ENCODE data around the gene SNU13. TPM values are rescaled to one million over a fixed set of nuclear protein-coding genes. Genes with fewer than 3 reads are reported as not detected.

The SNU13 gene
- total RNA-seq, 1 experiment from 2014 or later, result 203 TPM

DNA sequence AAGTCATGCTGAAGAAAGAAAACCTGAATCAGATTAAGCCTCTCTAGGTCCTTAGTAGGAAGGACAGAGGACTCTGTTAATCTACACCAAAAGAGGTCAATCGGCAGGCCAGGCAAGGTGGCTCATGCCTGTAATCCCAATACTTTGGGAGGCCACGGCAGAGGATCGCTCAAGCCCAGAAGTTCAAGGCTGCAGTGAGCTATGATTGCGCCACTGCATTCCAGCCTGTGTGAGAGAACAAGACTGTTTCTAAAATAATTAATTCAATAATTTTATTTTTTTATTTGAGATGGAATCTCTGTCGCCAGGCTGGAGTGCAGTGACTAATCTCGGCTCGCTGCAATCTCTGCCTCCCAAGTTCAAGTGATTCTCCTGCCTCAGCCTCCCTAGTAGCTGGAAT, 63.1 kb downstream of the SNU13 start:
- Histone ChIP-seq H4K8ac (replicated peaks; ENCODE audit: insufficient read length, low read depth, low read length) (no peak overlapping the region), H2BK120ac (ENCODE audit: low read depth, low read length, poor library complexity, severe bottlenecking) (no peak overlapping the region), H3K14ac (ENCODE audit: insufficient read depth, low read length) (no peak overlapping the region), H3K4me2 (ENCODE audit: insufficient read depth, insufficient read length, low read length) (no peak overlapping the region), H3K23ac (ENCODE audit: insufficient read length, low read depth, low read length) (no peak overlapping the region), H2AFZ (ENCODE audit: low read length) (no peak overlapping the region), H3K56ac (ENCODE audit: insufficient read length, low read depth, low read length) (no peak overlapping the region), H3K4me1 (ENCODE audit: insufficient read depth, low read length) (no peaks in the 10 kb centered on the region), H3K27me3 (ENCODE audit: insufficient read depth, low read length) (no peaks in the 10 kb centered on the region), H3K23me2 (ENCODE audit: insufficient read length, low read depth, low read length, poor library complexity, severe bottlenecking) (peaks cover 4% of the 10 kb centered on the region), H3K79me2 (ENCODE audit: insufficient read depth, low read length) (peaks cover 6% of the 10 kb centered on the region; the same call in 1 of the 2 replicates), H3K9me3 (ENCODE audit: control insufficient read depth, low read depth, low read length) (no peaks in the 10 kb centered on the region), H3K9ac (ENCODE audit: extremely low read depth, insufficient read length, low read length) (no peak overlapping the region), H2BK20ac (ENCODE audit: low read depth, low read length, poor library complexity, severe bottlenecking) (no peak overlapping the region), H4K20me1 (ENCODE audit: control insufficient read depth, insufficient read depth, insufficient read length) (no peaks in the 10 kb centered on the region), H3K79me1 (ENCODE audit: insufficient read depth, low read depth, low read length, poor library complexity, severe bottlenecking) (no peaks in the 10 kb centered on the region), H4K91ac (ENCODE audit: insufficient read length, low read depth, low read length) (no peak overlapping the region), H4K5ac (ENCODE audit: insufficient read length, low read depth, low read length) (no peak overlapping the region), H2BK5ac (ENCODE audit: insufficient read length, low read length) (no peak overlapping the region), H3K4ac (ENCODE audit: low read depth, low read length) (no peak overlapping the region), H2BK12ac (ENCODE audit: insufficient read length, low read depth, low read length) (no peak overlapping the region), H3T11ph (ENCODE audit: low read length) (no peak overlapping the region), H2BK15ac (ENCODE audit: low read depth, low read length) (no peak overlapping the region), H3K18ac (ENCODE audit: insufficient read length, low read depth, low read length) (no peak overlapping the region), H3K27ac (ENCODE audit: insufficient read length, low read depth, low read length) (no peak overlapping the region), H2AK5ac (ENCODE audit: insufficient read length, low read length) (no peak overlapping the region)
- TF ChIP-seq, protein P1, sequence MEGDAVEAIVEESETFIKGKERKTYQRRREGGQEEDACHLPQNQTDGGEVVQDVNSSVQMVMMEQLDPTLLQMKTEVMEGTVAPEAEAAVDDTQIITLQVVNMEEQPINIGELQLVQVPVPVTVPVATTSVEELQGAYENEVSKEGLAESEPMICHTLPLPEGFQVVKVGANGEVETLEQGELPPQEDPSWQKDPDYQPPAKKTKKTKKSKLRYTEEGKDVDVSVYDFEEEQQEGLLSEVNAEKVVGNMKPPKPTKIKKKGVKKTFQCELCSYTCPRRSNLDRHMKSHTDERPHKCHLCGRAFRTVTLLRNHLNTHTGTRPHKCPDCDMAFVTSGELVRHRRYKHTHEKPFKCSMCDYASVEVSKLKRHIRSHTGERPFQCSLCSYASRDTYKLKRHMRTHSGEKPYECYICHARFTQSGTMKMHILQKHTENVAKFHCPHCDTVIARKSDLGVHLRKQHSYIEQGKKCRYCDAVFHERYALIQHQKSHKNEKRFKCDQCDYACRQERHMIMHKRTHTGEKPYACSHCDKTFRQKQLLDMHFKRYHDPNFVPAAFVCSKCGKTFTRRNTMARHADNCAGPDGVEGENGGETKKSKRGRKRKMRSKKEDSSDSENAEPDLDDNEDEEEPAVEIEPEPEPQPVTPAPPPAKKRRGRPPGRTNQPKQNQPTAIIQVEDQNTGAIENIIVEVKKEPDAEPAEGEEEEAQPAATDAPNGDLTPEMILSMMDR (conservative IDR thresholded peaks at IDR 0.05), result no peak
- Mint-ChIP-seq H3K36me3 (ENCODE audit: insufficient read depth in 1 of 3, low read depth in 3 of 3) (peaks cover 63 to 80% (median 77%) of the 10 kb centered on the region in 3 experiments), H3K27ac (no peak overlapping the region), H3K9me3 (peaks cover 4 to 6% of the 10 kb centered on the region in 2 experiments; a peak in 3 of 5 replicates), H3K27me3 (ENCODE audit: low read depth) (no peaks in the 10 kb centered on the region), H3K4me3 (no peak overlapping the region), H3K4me1 (peaks cover 7 to 9% of the 10 kb centered on the region in 2 experiments; a peak in 3 of 4 replicates)
- WGBS (ENCODE audit: extremely low coverage, insufficient read length, low lambda C conversion rate), result no CpG with 5 or more reads among the region's 7 CpGs
- no peak for DNase-seq

Other genes starting within 250 kb of the SNU13 start
- gene TOB2, start 242.1 kb downstream of the SNU13 start, total RNA-seq (2021), result 75.8 and 78.0 TPM in 2 replicates
- 114 and 128 TPM in 2 replicates for gene PHF5A, start 220.2 kb downstream of the SNU13 start, total RNA-seq (2021)
- 64.9 and 66.6 TPM in 2 replicates for gene ACO2, start 219.8 kb downstream of the SNU13 start, total RNA-seq (2021)
- gene POLR3H, start 144.4 kb downstream of the SNU13 start, total RNA-seq (2021), result 63.6 and 68.2 TPM in 2 replicates
- 1.0 and 1.2 TPM in 2 replicates for gene CSDC2, start 127.9 kb downstream of the SNU13 start, total RNA-seq (2021)
- gene PMM1, start 99.0 kb downstream of the SNU13 start, total RNA-seq (2021), result 18.4 and 19.8 TPM in 2 replicates
- gene DESI1, start 67.8 kb downstream of the SNU13 start, total RNA-seq (2021), result 28.3 and 30.2 TPM in 2 replicates
- 461 and 466 TPM in 2 replicates for gene XRCC6, start 67.6 kb downstream of the SNU13 start, total RNA-seq (2021)
- gene MEI1, start 10.6 kb upstream of the SNU13 start, total RNA-seq (2021), result 0.20 TPM in 1 of 2 replicates, not detected in the other
- 19.3 and 20.7 TPM in 2 replicates for gene CCDC134, start 111.8 kb upstream of the SNU13 start, total RNA-seq (2021)
- 144 and 146 TPM in 2 replicates for gene SREBF2, start 144.2 kb upstream of the SNU13 start, total RNA-seq (2021)
- 0.72 and 1.4 TPM in 2 replicates for gene SHISA8, start 226.2 kb upstream of the SNU13 start, total RNA-seq (2021)
- 1.6 and 1.9 TPM in 2 replicates for gene TNFRSF13C, start 237.9 kb upstream of the SNU13 start, total RNA-seq (2021)

All from H9 (cell line).